HG02588 (cell line): ENCODE results near the gene ABAT.
"Not testable (repeated sequence)": the region's sequence is repeated elsewhere in the genome, so short reads cannot be mapped to it uniquely, and the experiment has no call there.

Source experiments
- ATAC-seq: cut with Tn5 transposase; IDR thresholded peaks from one replicate; pipeline ENCODE4 v1.9.1; 2021; ENCODE audit warnings: mild to moderate bottlenecking, moderate library complexity; ENCODE audit not compliant: unreplicated experiment

ABAT gene

GRCh38 chr16:8648877-8649276 is 25.5 kb upstream of the ABAT start:
- no peak for ATAC-seq

GRCh38 chr16:8649829-8650554 is 24.4 kb upstream of the ABAT start:
- ATAC-seq: no peak

- ATAC-seq: not testable (repeated sequence)
These were observed 22.5 kb upstream of the ABAT start for GRCh38 chr16:8651958-8652357.

GRCh38 chr16:8655184-8655717 is 19.2 kb upstream of the ABAT start:
- no peak for ATAC-seq

- ATAC-seq: no peak
These were observed 18.0 kb upstream of the ABAT start for GRCh38 chr16:8656376-8656775.

- peak; percentile 58 for ATAC-seq
These were observed 13.5 kb upstream of the ABAT start for GRCh38 chr16:8660841-8661301.

- ATAC-seq: no peak
These were observed 12.7 kb upstream of the ABAT start for GRCh38 chr16:8661703-8662102.

- ATAC-seq: no peak
These were observed 11.0 kb upstream of the ABAT start for GRCh38 chr16:8663192-8664089.

- no peak for ATAC-seq
These were observed 8.9 kb upstream of the ABAT start for GRCh38 chr16:8665529-8665928.

- no peak for ATAC-seq
These were observed 6.9 kb upstream of the ABAT start for GRCh38 chr16:8667492-8667891.

- no peak for ATAC-seq
These were observed 6.3 kb upstream of the ABAT start for GRCh38 chr16:8668113-8668512.

- no peak for ATAC-seq
These were observed 4.9 kb upstream of the ABAT start for GRCh38 chr16:8669481-8669880.

- no peak for ATAC-seq
These were observed 4.3 kb upstream of the ABAT start for GRCh38 chr16:8670014-8670560.

- ATAC-seq: peak; percentile 36
These were observed 605 bp upstream of the ABAT start for GRCh38 chr16:8673611-8674412.

- ATAC-seq: no peak
These were observed 1.1 kb downstream of the ABAT start for GRCh38 chr16:8675183-8676159.

GRCh38 chr16:8676160-8676547 is 1.7 kb downstream of the ABAT start:
- ATAC-seq: no peak

- no peak for ATAC-seq
These were observed 2.4 kb downstream of the ABAT start for GRCh38 chr16:8676737-8677375.

GRCh38 chr16:8677481-8677880 is 3.1 kb downstream of the ABAT start:
- no peak for ATAC-seq
